IMR-90 (cell line): ENCODE data around the gene AP2A1. TPM values are rescaled to one million over a fixed set of nuclear protein-coding genes. Genes with fewer than 3 reads are reported as not detected.
A peak's percentile ranks its signal among the peaks of the same experiment; 100 is the strongest.

Source experiments
- ATAC-seq: fragments of 200-7000 bp; cut with Tn5 transposase; 2 replicates; pipeline ENCODE4 v1.9.1; 2020; ENCODE audit warnings: low read depth, mild to moderate bottlenecking, moderate library complexity
- BruUV-seq: library from RNA; stranded (reverse); fragments of 400-500 nt; replicated peaks from 2 replicates; lab custom pipeline; 2021; lab: Mats Ljungman, UMichigan
- CTCF ChIA-PET: fragments of 300-600 bp; formaldehyde crosslinking; extraction: SDS; loops from one replicate; lab custom pipeline; 2021; ENCODE audit warnings: antibody characterized with exemption; lab: Yijun Ruan, JAX
- POLR2A ChIA-PET: fragments of 300-600 bp; sonication (Branson Sonifier 250); formaldehyde crosslinking; loops from one replicate; lab custom pipeline; 2022; ENCODE audit warnings: antibody characterized with exemption; ENCODE audit not compliant: unreplicated experiment; lab: Charles Lee
- DNase-seq: peaks from one replicate; pipeline ENCODE4 v3.0.0; 2013
- H2AFZ ChIP-seq: replicated peaks from 2 replicates; pipeline ENCODE3; 2013; ENCODE audit warnings: low read length, mild to moderate bottlenecking; ENCODE audit not compliant: poor library complexity
- H2AK5ac ChIP-seq: 2 replicates; pipeline ENCODE4 v1.6.1; 2013; ENCODE audit warnings: low read depth, low read length, inconsistent platforms
- H2AK9ac ChIP-seq: replicated peaks from 2 replicates; pipeline ENCODE3; 2013; ENCODE audit warnings: mild to moderate bottlenecking, low read depth, low read length, moderate library complexity; ENCODE audit not compliant: poor library complexity
- H2BK120ac ChIP-seq: 2 replicates; pipeline ENCODE4 v1.6.1; 2013; ENCODE audit warnings: low read depth, low read length, inconsistent platforms
- H2BK15ac ChIP-seq: 3 replicates; pipeline ENCODE4 v1.6.1; 2013; ENCODE audit warnings: low read depth, low read length, inconsistent platforms
- H2BK20ac ChIP-seq: 2 replicates; pipeline ENCODE4 v1.6.1; 2013; ENCODE audit warnings: low read depth, mild to moderate bottlenecking, inconsistent platforms, low read length, moderate library complexity
- H2BK5ac ChIP-seq: 2 replicates; pipeline ENCODE4 v1.6.1; 2013; ENCODE audit warnings: mild to moderate bottlenecking, low read depth, low read length, inconsistent platforms; ENCODE audit not compliant: poor library complexity, severe bottlenecking
- H3K14ac ChIP-seq: replicated peaks from 2 replicates; pipeline ENCODE4 v1.6.1; 2013; ENCODE audit warnings: low read depth, low read length, inconsistent platforms
- H3K18ac ChIP-seq: 2 replicates; pipeline ENCODE4 v1.6.1; 2013; ENCODE audit warnings: low read depth, low read length, control low read depth
- H3K23ac ChIP-seq: 2 replicates; pipeline ENCODE4 v1.6.1; 2013; ENCODE audit warnings: low read depth, low read length, inconsistent platforms
- H3K27ac ChIP-seq: 2 replicates; pipeline ENCODE4 v1.5.1; 2013; ENCODE audit warnings: mild to moderate bottlenecking, control low read depth, low read length; ENCODE audit not compliant: insufficient read depth
- H3K27me3 ChIP-seq: 2 replicates; pipeline ENCODE4 v1.6.1; 2013; ENCODE audit warnings: low read length; ENCODE audit not compliant: control insufficient read depth, insufficient read depth
- H3K36me3 ChIP-seq: 2 replicates; pipeline ENCODE4 v1.6.1; 2013; ENCODE audit warnings: low read length, mixed read lengths; ENCODE audit not compliant: control insufficient read depth, insufficient read depth
- H3K4ac ChIP-seq: 2 replicates; pipeline ENCODE4 v1.6.1; 2013; ENCODE audit warnings: low read depth, low read length, inconsistent platforms
- H3K4me1 ChIP-seq: 2 replicates; pipeline ENCODE4 v1.6.1; 2013; ENCODE audit warnings: low read length, mixed read lengths; ENCODE audit not compliant: control insufficient read depth, insufficient read depth
- H3K4me2 ChIP-seq: 2 replicates; pipeline ENCODE4 v1.6.1; 2013; ENCODE audit warnings: low read depth, mild to moderate bottlenecking, control low read depth, low read length, moderate library complexity
- H3K4me3 ChIP-seq: 2 replicates; pipeline ENCODE4 v1.5.1; 2013; ENCODE audit warnings: low read depth, mild to moderate bottlenecking, control low read depth, low read length, moderate library complexity; ENCODE audit not compliant: insufficient read depth
- H3K56ac ChIP-seq: 2 replicates; pipeline ENCODE4 v1.6.1; 2013; ENCODE audit warnings: low read length, inconsistent platforms; ENCODE audit not compliant: insufficient read depth; ENCODE audit errors: extremely low read depth
- H3K79me1 ChIP-seq, 2 experiments: 2 replicates each; pipeline ENCODE4 v1.6.1; 2013; ENCODE audit warnings: low read length in 2 of 2, inconsistent platforms in 1 of 2, low read depth in 1 of 2
- H3K9ac ChIP-seq: 2 replicates; pipeline ENCODE4 v1.6.1; 2013; ENCODE audit warnings: low read depth, low read length, control low read depth
- H3K9me1 ChIP-seq: 2 replicates; pipeline ENCODE4 v1.6.1; 2013; ENCODE audit warnings: low read length, inconsistent platforms; ENCODE audit not compliant: insufficient read depth
- H3K9me3 ChIP-seq: 2 replicates; pipeline ENCODE4 v1.6.1; 2013; ENCODE audit warnings: low read length; ENCODE audit not compliant: control insufficient read depth, insufficient read depth
- H4K20me1 ChIP-seq: 2 replicates; pipeline ENCODE4 v1.6.1; 2013; ENCODE audit warnings: low read length, inconsistent platforms; ENCODE audit not compliant: insufficient read depth
- H4K5ac ChIP-seq: 2 replicates; pipeline ENCODE4 v1.6.1; 2013; ENCODE audit warnings: mild to moderate bottlenecking, low read depth, low read length, control low read depth
- H4K8ac ChIP-seq, 2 experiments: 2 replicates each; pipeline ENCODE4 v1.6.1; 2013; ENCODE audit warnings: low read depth in 2 of 2, low read length in 2 of 2, control low read depth in 1 of 2, inconsistent platforms in 1 of 2
- H4K91ac ChIP-seq: 2 replicates; pipeline ENCODE4 v1.6.1; 2013; ENCODE audit warnings: low read depth, low read length, inconsistent platforms; ENCODE audit not compliant: insufficient read depth
- CHD1 ChIP-seq: IDR thresholded peaks from 2 replicates; pipeline ENCODE4 v1.6.1; 2012; ENCODE audit warnings: low read depth, low read length, improper control_type of control experiment
- FOS ChIP-seq: fragments of 150-350 bp; IDR thresholded peaks from 2 replicates; pipeline ENCODE4 v1.6.1; 2016; ENCODE audit warnings: low read depth, low read length
- MAFK ChIP-seq: IDR thresholded peaks from 2 replicates; pipeline ENCODE4 v1.6.1; 2012; ENCODE audit warnings: low read depth, low read length, improper control_type of control experiment
- MXI1 ChIP-seq: IDR thresholded peaks from 2 replicates; pipeline ENCODE4 v1.6.1; 2012; ENCODE audit warnings: low read depth, mild to moderate bottlenecking, low read length, moderate library complexity, borderline replicate concordance
- NFE2L2 ChIP-seq: fragments of 150-350 bp; IDR thresholded peaks from 2 replicates; pipeline ENCODE4 v1.6.1; 2016; ENCODE audit warnings: low read depth, mild to moderate bottlenecking, low read length
- RCOR1 ChIP-seq: IDR thresholded peaks from 2 replicates; pipeline ENCODE4 v1.6.1; 2012; ENCODE audit warnings: mild to moderate bottlenecking, low read length, improper control_type of control experiment; ENCODE audit not compliant: insufficient replicate concordance
- WGBS, 2 experiments: methylation state at CpG; one replicate each; pipeline versions ENCODE4 v1.1.5 to v1.1.7; 2013; ENCODE audit warnings: missing lambda C conversion rate in 2 of 2; ENCODE audit not compliant: insufficient read length in 1 of 2; ENCODE audit errors: extremely low coverage in 2 of 2; 5-methylcytosine and 5-hydroxymethylcytosine counted together
- dilution Hi-C: fragments of 300-500 bp; cut with HindIII; formaldehyde crosslinking; loops from one replicate; pipeline ENCODE4 v1.14.3; 2018; ENCODE audit warnings: low sequenced_read_pairs; ENCODE audit not compliant: unreplicated experiment
- in situ Hi-C: fragments of 300-500 bp; cut with MboI; formaldehyde crosslinking; loops from 3 replicates; pipeline ENCODE4 v1.14.3; 2019; ENCODE audit warnings: low sequenced_read_pairs, inconsistent platforms, mixed read lengths
- intact Hi-C: fragments of 100-400 bp; cut with micrococcal nuclease; formaldehyde crosslinking; loops from 2 replicates; pipeline ENCODE4 v1.10.0; 2022
- polyA plus RNA-seq, 3 experiments: library from polyadenylated mRNA; depleted of rRNA; stranded (reverse); fragments of >200 nt; gene quantifications; 2 replicates each; pipeline ENCODE4 v1.2.3, GENCODE V29; 2012; ENCODE audit warnings: low replicate concordance in 1 of 3
- total RNA-seq: library from RNA; depleted of rRNA; stranded (reverse); fragments of >200 nt; gene quantifications from 2 replicates; pipeline ENCODE4 v1.2.3, GENCODE V29; 2012

AP2A1 gene
- total and polyA plus RNA-seq, 2 of the 4 experiments (the other 2 are of a cell fraction), result 40.7 to 122 TPM

DNA sequence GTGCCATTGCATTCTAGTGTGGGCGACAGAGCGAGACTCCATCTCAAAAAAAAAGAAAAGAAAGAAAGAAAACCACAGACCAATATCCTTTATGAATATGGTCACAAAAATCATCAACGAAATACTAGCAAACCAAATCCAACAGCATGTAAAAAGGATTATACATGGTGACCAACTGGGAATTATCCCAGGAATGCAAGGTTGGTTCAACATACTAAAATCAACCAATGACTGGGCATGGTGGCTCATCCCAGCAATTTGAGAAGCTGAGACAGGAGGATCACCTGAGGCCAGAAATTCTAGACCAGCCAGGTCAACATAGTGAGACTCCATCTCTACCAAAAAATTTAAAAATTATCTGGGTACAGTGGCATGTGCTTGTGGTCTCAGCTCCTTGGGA lies 10.8 kb upstream of the AP2A1 start:
- Histone ChIP-seq H3K56ac (no peak overlapping the region), H3K4me2 (no peak overlapping the region), H2BK20ac (peak overlapping the region; percentile 46; the same call in 1 of the 2 replicates), H3K4ac (0 out of 2 replicates have a peak overlapping the region, but pooled peaks have one; percentile 11), H2BK120ac (no peak overlapping the region), H4K8ac (0 out of 4 replicates have a peak overlapping the region, but pooled peaks of 1 of the 2 experiments have one; percentile 13), H3K23ac (no peak overlapping the region), H3K9ac (no peak overlapping the region), H2BK5ac (peak overlapping the region; percentile 20), H3K27ac (peak overlapping the region; percentile 29; the same call in 1 of the 2 replicates), H3K14ac (no peak overlapping the region), H3K79me1 (no peaks in the 10 kb centered on the region), H3K9me1 (0 out of 2 replicates have a peak, but pooled peaks cover 3% of the 10 kb centered on the region), H3K18ac (peak overlapping the region; percentile 27; the same call in 1 of the 2 replicates), H2AK5ac (peak overlapping the region; percentile 47; the same call in 1 of the 2 replicates), H2AFZ (no peak overlapping the region), H2AK9ac (no peak overlapping the region), H2BK15ac (no peak overlapping the region), H4K91ac (no peak overlapping the region), H3K4me1 (peaks cover 7% of the 10 kb centered on the region), H4K20me1 (no peaks in the 10 kb centered on the region), H4K5ac (no peak overlapping the region), H3K27me3 (no peaks in the 10 kb centered on the region), H3K4me3 (no peak overlapping the region), H3K36me3 (no peaks in the 10 kb centered on the region), H3K9me3 (peaks cover 8% of the 10 kb centered on the region)
- dilution Hi-C loops (no loop called here), in situ Hi-C loops (no loop called here), intact Hi-C loops (no loop called here)
- ATAC-seq, result no peak
- DNase-seq, result no peak
- no TSS peak for BruUV-seq
- ChIA-PET POLR2A (interaction anchor here (0.6 kb wide), 2 partner anchors 41 to 92 kb away, joined by 3 to 7 read pairs; no protein-coding TSS in a partner anchor), CTCF (interaction anchor here (1.3 kb wide), 1 partner anchor 38 kb away, joined by 3 read pairs; no protein-coding TSS in a partner anchor)
- WGBS, 2 experiments, result no CpG with 5 or more reads among the region's 3 CpGs
- no peak for TF ChIP-seq MXI1
- no peak for TF ChIP-seq CHD1
- no peak for TF ChIP-seq FOS
- no peak for TF ChIP-seq RCOR1
- no peak for TF ChIP-seq NFE2L2
- no peak for TF ChIP-seq MAFK
